Activated CD8-positive, alpha-beta memory T cell treated with anti-CD3 and anti-CD28 coated beads, Interleukin-2, amount 50 U/mL, for 24 hours (primary cell): ENCODE data around the gene PXDC1.
"Not testable (repeated sequence)": the region's sequence is repeated elsewhere in the genome, so short reads cannot be mapped to it uniquely, and the experiment has no call there.

Source experiments
- DNase-seq: peaks from one replicate; pipeline ENCODE4 v3.0.0-alpha.2; 2020; ENCODE audit errors: extremely low read depth

The PXDC1 gene

GRCh38 chr6:3732345-3733141 lies 19.0 kb downstream of the PXDC1 start:
- peak; percentile 18 for DNase-seq

- DNase-seq = no peak
Measured at GRCh38 chr6:3731700-3732099, 19.8 kb downstream of the PXDC1 start.

DNA sequence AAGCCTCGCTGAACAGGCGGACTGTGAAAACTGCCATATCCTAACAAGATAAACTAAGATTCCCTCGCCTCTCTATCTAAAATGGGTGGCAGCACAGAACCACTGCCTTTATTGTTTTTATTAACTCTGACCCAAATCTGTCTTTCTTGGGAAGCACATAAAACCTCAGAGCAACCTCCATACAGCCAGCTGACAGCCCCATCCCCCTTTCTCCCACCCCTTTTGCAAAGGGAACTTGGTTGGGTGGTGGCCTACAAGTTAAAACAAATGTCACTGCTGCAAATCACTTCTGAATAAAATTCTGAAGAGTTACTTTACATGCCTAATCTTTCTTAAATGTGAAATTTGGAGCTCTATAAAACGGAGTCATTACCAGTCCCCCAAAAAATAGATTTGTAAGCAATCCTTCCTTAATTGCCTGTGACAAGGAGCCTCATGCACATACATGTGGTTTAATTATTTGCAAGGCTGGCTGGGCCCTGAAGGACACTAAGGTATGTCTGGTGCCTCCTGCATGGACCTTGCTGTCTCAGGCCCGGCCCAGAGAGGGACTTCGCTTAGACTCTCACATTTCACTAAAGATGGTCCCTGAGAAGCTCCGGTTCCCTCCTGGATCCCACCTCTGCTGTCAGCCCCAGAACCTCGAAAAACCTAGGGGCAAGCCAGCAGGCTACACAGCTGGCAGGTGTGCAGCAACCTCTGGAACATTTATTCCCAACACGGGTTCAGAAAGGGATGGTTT lies 21.7 kb downstream of the PXDC1 start:
- DNase-seq = no peak

GRCh38 chr6:3727593-3728108 lies 23.9 kb downstream of the PXDC1 start:
- DNase-seq = no peak

DNA sequence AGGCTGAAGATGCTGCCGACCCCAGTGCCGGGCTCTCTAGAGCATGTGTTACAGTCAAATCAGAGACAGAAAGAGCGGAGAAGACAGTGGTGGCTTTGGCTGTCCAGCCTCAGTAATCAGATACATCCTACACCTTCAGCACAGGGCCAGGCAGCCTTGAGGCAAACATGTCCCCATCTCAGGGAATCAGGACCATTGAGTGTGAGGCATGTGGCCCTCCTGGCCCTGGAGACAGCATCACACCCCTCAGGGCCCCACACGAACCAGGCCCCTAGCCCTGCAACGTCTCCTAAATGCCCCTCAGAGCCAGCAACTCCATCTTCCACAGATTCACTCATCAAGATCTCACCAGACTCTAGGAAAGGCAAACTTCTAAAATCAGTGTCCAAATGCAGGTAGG lies 24.5 kb downstream of the PXDC1 start:
- no peak for DNase-seq

GRCh38 chr6:3726421-3726820 lies 25.1 kb downstream of the PXDC1 start:
- no peak for DNase-seq

GRCh38 chr6:3725145-3726047 lies 26.1 kb downstream of the PXDC1 start:
- no peak for DNase-seq

DNA sequence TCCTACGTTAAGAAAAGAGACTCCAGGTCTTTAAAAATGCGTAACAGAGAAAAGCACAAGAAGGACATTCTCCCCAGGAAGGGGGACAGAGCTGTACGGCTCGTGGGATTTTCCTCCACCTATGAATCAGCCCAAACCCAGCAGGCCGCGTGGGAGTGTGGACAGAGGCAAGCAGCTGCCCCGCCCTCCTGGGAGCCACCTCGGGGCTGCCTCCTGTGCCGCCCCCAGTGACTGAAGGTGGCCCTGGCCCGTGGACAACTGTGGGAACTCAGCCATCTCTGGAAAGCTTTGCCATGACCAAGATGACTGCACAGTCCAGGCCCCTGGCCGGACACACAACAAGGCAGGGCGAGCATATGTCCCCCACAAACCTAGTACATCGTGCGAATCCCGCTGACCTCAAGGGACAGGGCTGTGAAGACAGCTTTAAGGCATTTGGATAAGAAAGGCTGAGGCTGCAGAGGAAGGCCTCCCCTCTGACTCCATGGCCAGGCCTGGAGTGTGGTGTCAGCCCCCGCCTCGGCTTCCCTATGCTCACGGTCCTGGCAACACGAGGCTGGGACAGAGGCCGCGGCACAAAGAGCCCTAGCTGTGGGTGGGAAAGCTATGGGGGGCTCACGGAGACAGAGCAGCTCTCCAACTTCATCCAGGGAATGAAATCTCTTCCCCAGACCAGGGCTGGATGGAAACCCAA lies 26.9 kb downstream of the PXDC1 start:
- DNase-seq = no peak

- no peak for DNase-seq
Measured at GRCh38 chr6:3723966-3724365, 27.5 kb downstream of the PXDC1 start.

DNA sequence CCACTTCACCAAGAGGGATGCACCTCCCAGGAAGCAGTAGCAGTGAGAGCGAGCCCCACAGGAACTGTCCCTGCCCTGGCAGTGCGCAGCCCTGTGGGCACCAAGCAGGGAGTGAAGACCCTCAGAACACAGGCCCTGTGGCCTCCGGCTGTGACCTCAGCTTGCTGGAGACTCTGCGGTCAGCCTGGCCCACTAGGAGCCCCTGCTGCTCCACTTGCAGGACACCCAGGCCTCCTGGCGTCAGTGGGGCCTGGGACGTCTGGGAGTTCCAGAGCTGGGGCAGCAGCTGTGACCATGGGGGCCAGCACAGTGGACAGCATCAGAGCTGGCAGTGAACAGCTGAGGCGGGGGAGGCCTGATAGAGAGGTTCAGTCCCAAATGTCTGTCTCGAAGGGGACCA lies 28.3 kb downstream of the PXDC1 start:
- DNase-seq = no peak

GRCh38 chr6:3722785-3723184 lies 28.7 kb downstream of the PXDC1 start:
- no peak for DNase-seq

GRCh38 chr6:3721810-3722621 lies 29.5 kb downstream of the PXDC1 start:
- DNase-seq = no peak

DNA sequence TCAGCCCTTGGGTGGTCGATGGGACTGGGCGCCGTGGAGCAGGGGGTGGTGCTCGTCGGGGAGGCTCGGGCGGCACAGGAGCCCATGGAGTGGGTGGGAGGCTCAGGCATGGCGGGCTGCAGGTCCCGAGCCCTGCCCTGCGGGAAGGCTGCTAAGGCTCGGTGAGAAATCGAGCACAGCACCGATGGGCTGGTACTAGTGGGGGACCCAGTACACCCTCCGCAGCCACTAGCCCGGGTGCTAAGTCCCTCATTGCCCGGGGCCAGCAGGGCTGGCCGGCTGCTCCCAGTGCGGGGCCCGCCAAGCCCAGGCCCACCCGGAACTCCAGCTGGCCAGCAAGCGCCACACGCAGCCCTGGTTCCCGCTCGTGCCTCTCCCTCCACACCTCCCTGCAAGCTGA lies 30.7 kb downstream of the PXDC1 start:
- not testable (repeated sequence) for DNase-seq

DNA sequence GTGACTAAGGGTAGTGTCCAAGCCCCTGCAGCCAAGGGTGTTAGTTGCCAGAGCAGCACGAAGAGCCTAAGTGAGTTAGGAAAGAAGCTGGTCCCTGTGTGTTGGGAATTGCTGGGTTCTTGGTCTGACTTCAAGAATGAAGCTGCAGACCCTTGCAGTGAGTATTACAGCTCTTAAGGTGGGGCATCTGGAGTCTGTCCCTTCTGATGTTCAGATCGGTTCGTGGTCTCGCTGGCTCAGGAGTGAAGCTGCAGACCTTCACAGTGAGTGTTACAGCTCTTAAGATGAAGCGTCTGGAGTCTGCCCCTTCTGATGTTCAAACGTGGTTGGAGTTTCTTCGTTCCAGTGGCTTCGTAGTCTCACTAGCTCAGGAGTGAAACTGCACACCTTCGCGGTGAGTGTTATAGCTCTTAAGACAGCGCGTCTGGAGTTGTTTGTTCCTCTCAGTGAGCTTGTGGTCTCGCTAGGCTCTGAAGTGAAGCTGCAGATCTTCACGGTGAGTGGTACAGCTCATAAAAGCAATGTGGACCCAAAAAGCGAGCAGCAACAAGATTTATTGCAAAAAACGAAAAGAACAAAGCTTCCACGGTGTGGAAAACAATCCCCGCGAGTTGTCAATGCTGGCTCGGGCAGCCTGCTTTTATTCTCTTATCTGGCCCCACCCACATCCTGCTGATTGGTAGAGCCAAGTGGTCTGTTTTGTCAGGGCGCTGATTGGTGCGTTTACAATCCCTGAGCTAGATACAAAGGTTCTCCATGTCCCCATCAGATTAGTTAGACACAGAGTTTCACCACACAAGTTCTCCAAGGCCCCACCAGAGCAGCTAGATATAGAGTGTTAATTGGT lies 31.8 kb downstream of the PXDC1 start:
- no peak for DNase-seq

GRCh38 chr6:3718407-3718806 lies 33.1 kb downstream of the PXDC1 start:
- no peak for DNase-seq

GRCh38 chr6:3715285-3715684 lies 36.2 kb downstream of the PXDC1 start:
- no peak for DNase-seq

DNA sequence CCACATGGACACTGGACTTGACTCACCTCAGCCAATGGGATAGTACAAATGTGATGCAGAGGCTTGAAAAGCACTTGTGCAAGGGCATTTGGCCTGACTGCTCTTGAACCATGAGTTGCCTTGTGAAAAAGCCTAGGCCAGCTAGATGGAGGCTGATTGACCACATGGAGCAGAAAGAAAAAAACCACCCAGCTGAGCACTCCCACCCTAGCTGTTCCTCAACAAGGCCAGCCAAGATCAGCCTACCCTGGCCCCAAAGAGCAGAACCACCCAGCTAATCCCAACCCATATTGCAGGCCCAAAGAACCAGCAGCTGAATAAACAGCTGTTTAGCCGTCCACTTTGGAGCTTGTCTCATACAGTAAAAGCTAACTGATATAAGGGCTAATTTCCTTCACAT lies 36.7 kb downstream of the PXDC1 start:
- no peak for DNase-seq

GRCh38 chr6:3714111-3714510 lies 37.4 kb downstream of the PXDC1 start:
- DNase-seq = no peak

- no peak for DNase-seq
Measured at GRCh38 chr6:3712827-3713665, 38.5 kb downstream of the PXDC1 start.
